Measurements from ENCODE around the gene HOXC6.

Gene HOXC6

GRCh38 chr12:53990311-53991076, 37.7 kb upstream of the HOXC6 start:
- DNase-seq = no peak

GRCh38 chr12:53991077-53991460, 37.2 kb upstream of the HOXC6 start:
- DNase-seq = no peak

GRCh38 chr12:53992377-53992889, 35.8 kb upstream of the HOXC6 start:
- DNase-seq = no peak

- DNase-seq = no peak
These were observed 34.9 kb upstream of the HOXC6 start for GRCh38 chr12:53993162-53994008.

- no peak for DNase-seq
These were observed 34.3 kb upstream of the HOXC6 start for GRCh38 chr12:53994009-53994263.

- no peak for DNase-seq
These were observed 33.8 kb upstream of the HOXC6 start for GRCh38 chr12:53994264-53995001.

GRCh38 chr12:53995002-53995377, 33.2 kb upstream of the HOXC6 start:
- no peak for DNase-seq

- no peak for DNase-seq
These were observed 32.6 kb upstream of the HOXC6 start for GRCh38 chr12:53995378-53996239.

- no peak for DNase-seq
These were observed 31.7 kb upstream of the HOXC6 start for GRCh38 chr12:53996240-53997203.

- DNase-seq = no peak
These were observed 30.8 kb upstream of the HOXC6 start for GRCh38 chr12:53997204-53998109.

GRCh38 chr12:53998110-53998899, 29.9 kb upstream of the HOXC6 start:
- DNase-seq = no peak

GRCh38 chr12:53998900-53999236, 29.4 kb upstream of the HOXC6 start:
- no peak for DNase-seq

- DNase-seq = no peak
These were observed 28.6 kb upstream of the HOXC6 start for GRCh38 chr12:53999559-54000115.

- DNase-seq = no peak
These were observed 27.8 kb upstream of the HOXC6 start, which contains the start of gene HOXC9 for GRCh38 chr12:54000116-54001114. TSS of gene HOXC9 (plus strand) at chr12:54000161. CDS start at chr12:54000189, 28 bp downstream.

GRCh38 chr12:54001283-54002187, 26.7 kb upstream of the HOXC6 start:
- DNase-seq = no peak

- no peak for DNase-seq
These were observed 25.8 kb upstream of the HOXC6 start for GRCh38 chr12:54002278-54002914.
